HG03354 (cell line): Measurements from ENCODE around the gene RAB12.
A peak's percentile ranks its signal among the peaks of the same experiment; 100 is the strongest.

Source experiments
- ATAC-seq: cut with Tn5 transposase; IDR thresholded peaks from one replicate; pipeline ENCODE4 v1.9.1; 2021; ENCODE audit warnings: mild to moderate bottlenecking; ENCODE audit not compliant: unreplicated experiment, poor library complexity, severe bottlenecking

The RAB12 gene

GRCh38 chr18:8673256-8674209, 64.3 kb downstream of the RAB12 start:
- peak; percentile 95 for ATAC-seq

GRCh38 chr18:8675057-8675456, 65.8 kb downstream of the RAB12 start:
- no peak for ATAC-seq

GRCh38 chr18:8681196-8681595, 72.0 kb downstream of the RAB12 start:
- ATAC-seq: no peak

GRCh38 chr18:8684577-8684976, 75.3 kb downstream of the RAB12 start:
- no peak for ATAC-seq

- no peak for ATAC-seq
Observed at GRCh38 chr18:8685141-8685913, 76.1 kb downstream of the RAB12 start.

GRCh38 chr18:8685914-8686216, 76.6 kb downstream of the RAB12 start:
- ATAC-seq: no peak

- ATAC-seq: no peak
Observed at GRCh38 chr18:8686611-8687010, 77.4 kb downstream of the RAB12 start.

- ATAC-seq: no peak
Observed at GRCh38 chr18:8688216-8688800, 79.1 kb downstream of the RAB12 start.

- no peak for ATAC-seq
Observed at GRCh38 chr18:8688816-8689215, 79.6 kb downstream of the RAB12 start.
